Activated T-cell treated with anti-CD3 and anti-CD28 coated beads for 24 hours (primary cell): ENCODE measurements around the gene PPP1R2C.

Experiments
- DNase-seq: peaks from one replicate; pipeline ENCODE4 v3.0.0-alpha.2; 2020; ENCODE audit warnings: low read depth

Gene PPP1R2C

GRCh38 chrX:42778096-42778495 lies at the start of gene PPP1R2C:
Gene PPP1R2C (minus strand): TSS chrX:42778163. CDS start chrX:42778079, 84 bp downstream.
- DNase-seq: no peak

- no peak for DNase-seq
These were observed 47.2 kb upstream of the PPP1R2C start for GRCh38 chrX:42825201-42825600.

GRCh38 chrX:42824541-42824940 lies 46.6 kb upstream of the PPP1R2C start:
- no peak for DNase-seq

- DNase-seq: no peak
These were observed 45.5 kb upstream of the PPP1R2C start for GRCh38 chrX:42823443-42823842.

GRCh38 chrX:42821803-42822443 lies 44.0 kb upstream of the PPP1R2C start:
- DNase-seq: no peak

- DNase-seq: no peak
These were observed 40.4 kb upstream of the PPP1R2C start for GRCh38 chrX:42818151-42818921.

GRCh38 chrX:42809569-42809968 lies 31.6 kb upstream of the PPP1R2C start:
- no peak for DNase-seq

GRCh38 chrX:42807393-42807792 lies 29.4 kb upstream of the PPP1R2C start:
- DNase-seq: no peak

- DNase-seq: no peak
These were observed 26.6 kb upstream of the PPP1R2C start for GRCh38 chrX:42804524-42804923.

- no peak for DNase-seq
These were observed 25.4 kb upstream of the PPP1R2C start for GRCh38 chrX:42803320-42803719.

GRCh38 chrX:42797651-42798269 lies 19.8 kb upstream of the PPP1R2C start:
- no peak for DNase-seq

- no peak for DNase-seq
These were observed 5.5 kb upstream of the PPP1R2C start for GRCh38 chrX:42783451-42783850.

GRCh38 chrX:42776195-42776594 lies 1.8 kb downstream of the PPP1R2C start:
- DNase-seq: no peak

- no peak for DNase-seq
These were observed 5.1 kb downstream of the PPP1R2C start for GRCh38 chrX:42772874-42773273.

GRCh38 chrX:42771506-42772335 lies 6.2 kb downstream of the PPP1R2C start:
- DNase-seq: no peak

GRCh38 chrX:42770566-42770965 lies 7.4 kb downstream of the PPP1R2C start:
- DNase-seq: no peak

- DNase-seq: no peak
These were observed 18.1 kb downstream of the PPP1R2C start for GRCh38 chrX:42759881-42760280.

GRCh38 chrX:42755815-42756214 lies 22.1 kb downstream of the PPP1R2C start:
- DNase-seq: no peak

GRCh38 chrX:42754603-42755002 lies 23.4 kb downstream of the PPP1R2C start:
- DNase-seq: no peak

GRCh38 chrX:42754115-42754514 lies 23.8 kb downstream of the PPP1R2C start:
- DNase-seq: no peak

- DNase-seq: no peak
These were observed 25.2 kb downstream of the PPP1R2C start for GRCh38 chrX:42752730-42753129.

- DNase-seq: no peak
These were observed 26.4 kb downstream of the PPP1R2C start for GRCh38 chrX:42751573-42751972.
